ENCODE results near the gene PLA2G2E. TPM values are rescaled to one million over a fixed set of nuclear protein-coding genes. Genes with fewer than 3 reads are reported as not detected.

Gene PLA2G2E
- not detected for total RNA-seq
- long read RNA-seq, result 0 reads

GRCh38 chr1:19923137-19923952, at the start of gene PLA2G2E:
Gene PLA2G2E, minus strand, starts transcription at chr1:19923617. Its CDS starts 58 bp downstream, at chr1:19923559.
- intact Hi-C loops (cut with DNase I, micrococcal nuclease), result no loop called here
- no peak for ATAC-seq
- DNase-seq, result no peak

GRCh38 chr1:19971664-19972063, 48.2 kb upstream of the PLA2G2E start:
- ATAC-seq, result no peak
- no peak for DNase-seq
- intact Hi-C loops (cut with DNase I, micrococcal nuclease), result loop anchor here in 1 of 2 donors (10.0 kb wide), 1 partner anchor 173 kb away; no protein-coding TSS in a partner anchor

GRCh38 chr1:19969898-19970660, 46.7 kb upstream of the PLA2G2E start:
- ATAC-seq (no peak), DNase-seq (no peak)
- intact Hi-C loops (cut with DNase I, micrococcal nuclease), result loop anchor here in 1 of 2 donors (10.0 kb wide), 1 partner anchor 175 kb away; no protein-coding TSS in a partner anchor

- intact Hi-C loops (cut with DNase I, micrococcal nuclease), result no loop called here
- DNase-seq (no peak), ATAC-seq (no peak)
Measured at GRCh38 chr1:19967808-19968207, 44.4 kb upstream of the PLA2G2E start.

GRCh38 chr1:19964542-19964941, 41.1 kb upstream of the PLA2G2E start:
- intact Hi-C loops (cut with DNase I, micrococcal nuclease), result no loop called here
- ATAC-seq, result no peak

GRCh38 chr1:19963636-19964035, 40.2 kb upstream of the PLA2G2E start:
- DNase-seq, result no peak
- no peak for ATAC-seq
- intact Hi-C loops (cut with DNase I, micrococcal nuclease), result no loop called here

More at GRCh38 chr1:19964542-19964941, 41.1 kb upstream of the PLA2G2E start:
- no peak for DNase-seq

GRCh38 chr1:19960591-19960990, 37.2 kb upstream of the PLA2G2E start:
- intact Hi-C loops (cut with DNase I, micrococcal nuclease), result no loop called here
- no peak for ATAC-seq
- DNase-seq, result no peak

GRCh38 chr1:19957779-19958178, 34.4 kb upstream of the PLA2G2E start:
- ATAC-seq, result no peak
- DNase-seq, result no peak
- intact Hi-C loops (cut with DNase I, micrococcal nuclease), result no loop called here

GRCh38 chr1:19955534-19956170, 32.2 kb upstream of the PLA2G2E start:
- ATAC-seq (no peak), DNase-seq (no peak)
- intact Hi-C loops (cut with DNase I, micrococcal nuclease), result no loop called here

- intact Hi-C loops (cut with DNase I, micrococcal nuclease), result no loop called here
- no peak for DNase-seq
- no peak for ATAC-seq
Measured at GRCh38 chr1:19954059-19954458, 30.6 kb upstream of the PLA2G2E start.

GRCh38 chr1:19949016-19949415, 25.6 kb upstream of the PLA2G2E start:
- intact Hi-C loops (cut with DNase I, micrococcal nuclease), result no loop called here
- DNase-seq (no peak), ATAC-seq (no peak)

- ATAC-seq, result no peak
Measured at GRCh38 chr1:19946971-19947370, 23.6 kb upstream of the PLA2G2E start.

GRCh38 chr1:19946331-19946751, 22.9 kb upstream of the PLA2G2E start:
- DNase-seq, result no peak
- ATAC-seq, result no peak
- intact Hi-C loops (cut with DNase I, micrococcal nuclease), result no loop called here

More at GRCh38 chr1:19946971-19947370, 23.6 kb upstream of the PLA2G2E start:
- intact Hi-C loops (cut with DNase I, micrococcal nuclease), result no loop called here
- DNase-seq, result no peak

GRCh38 chr1:19945914-19946313, 22.5 kb upstream of the PLA2G2E start:
- no peak for ATAC-seq
- intact Hi-C loops (cut with DNase I, micrococcal nuclease), result no loop called here

GRCh38 chr1:19942657-19943056, 19.2 kb upstream of the PLA2G2E start:
- intact Hi-C loops (cut with DNase I, micrococcal nuclease), result no loop called here
- DNase-seq, result no peak
- ATAC-seq, result no peak

More at GRCh38 chr1:19945914-19946313, 22.5 kb upstream of the PLA2G2E start:
- DNase-seq, result no peak

- DNase-seq (no peak), ATAC-seq (no peak)
- intact Hi-C loops (cut with DNase I, micrococcal nuclease), result no loop called here
Measured at GRCh38 chr1:19942088-19942487, 18.7 kb upstream of the PLA2G2E start.

- ATAC-seq, result no peak
- intact Hi-C loops (cut with DNase I, micrococcal nuclease), result no loop called here
- DNase-seq, result no peak
Measured at GRCh38 chr1:19941206-19941568, 17.8 kb upstream of the PLA2G2E start.

- DNase-seq, result no peak
- intact Hi-C loops (cut with DNase I, micrococcal nuclease), result no loop called here
- ATAC-seq, result no peak
Measured at GRCh38 chr1:19940486-19941205, 17.2 kb upstream of the PLA2G2E start.

- intact Hi-C loops (cut with DNase I, micrococcal nuclease), result no loop called here
- ATAC-seq, result no peak
Measured at GRCh38 chr1:19938472-19938871, 15.1 kb upstream of the PLA2G2E start.

More at GRCh38 chr1:19938472-19938871, 15.1 kb upstream of the PLA2G2E start:
- no peak for DNase-seq
